Epithelial cell of umbilical artery (primary cell): Measurements from ENCODE around the gene GON7. TPM values are rescaled to one million over a fixed set of nuclear protein-coding genes. Genes with fewer than 3 reads are reported as not detected.

Source experiments
- total RNA-seq: library from RNA; depleted of rRNA; stranded (reverse); fragments of >200 nt; gene quantifications from 2 replicates; pipeline ENCODE4 v1.2.3, GENCODE V29; 2014

GON7 gene
- 22.1 and 27.7 TPM in 2 replicates for total RNA-seq

GRCh38 chr14:93206793-93207467 lies at the start of gene GON7, which contains the start of gene UBR7:
GON7 (minus strand) TSS chr14:93207065; CDS start chr14:93207037, 28 bp downstream.
UBR7 (plus strand) TSS chr14:93207256; CDS start chr14:93207292, 36 bp downstream.

DNA sequence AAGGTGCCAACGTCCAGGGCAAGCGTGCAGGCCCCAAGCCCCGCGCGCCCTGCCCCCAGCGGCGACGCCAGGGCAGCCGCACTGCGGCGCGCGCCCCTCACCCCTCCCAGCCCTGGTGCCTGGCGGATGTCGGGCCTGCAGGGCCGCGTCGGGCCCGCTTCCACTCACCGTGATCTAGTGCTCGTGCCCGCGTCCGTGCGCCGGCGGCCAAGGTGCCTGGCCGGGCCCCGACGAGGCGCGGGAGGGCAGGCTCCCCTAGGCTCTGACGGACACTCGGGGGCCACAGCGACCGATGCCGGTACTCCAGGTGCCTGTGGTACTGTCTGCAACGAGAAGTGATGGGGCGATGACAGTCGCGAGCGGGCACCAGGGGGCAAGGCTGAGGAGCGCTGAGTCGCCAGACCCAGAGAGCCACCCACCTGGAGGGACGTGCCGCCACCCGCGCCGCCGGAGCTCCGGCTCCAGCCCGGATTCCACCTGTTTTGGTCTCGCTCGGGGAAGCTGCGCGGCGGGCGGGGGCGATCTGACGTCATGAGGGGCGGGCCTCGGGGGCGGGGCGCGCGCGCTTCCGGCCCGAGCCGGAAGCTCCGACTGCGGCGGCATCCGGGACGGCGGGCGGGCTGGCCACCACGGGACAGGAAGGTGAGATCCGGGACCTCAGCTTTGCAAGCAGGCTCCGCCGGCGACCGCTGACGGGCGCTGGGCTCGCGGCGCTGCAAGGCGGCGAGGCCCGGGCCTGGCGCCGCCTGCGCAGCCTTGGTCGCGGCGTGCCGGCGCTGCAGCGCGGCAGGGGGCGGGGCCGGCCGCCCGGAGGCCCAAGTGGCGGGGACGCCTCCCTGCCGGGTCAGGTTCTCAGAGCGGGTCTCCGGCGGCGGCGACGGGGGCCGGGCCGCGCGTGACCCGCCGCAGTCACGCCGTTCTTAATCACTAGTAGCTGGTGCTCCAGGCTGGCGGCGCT lies 22.2 kb downstream of the GON7 start, which contains the start of the genes LYSET and MOAP1:
Gene LYSET (plus strand): TSS at position 927 of the 958 bp plus-strand sequence. CDS start 89 bp downstream, outside the sequence.
Gene MOAP1 (minus strand): TSS at position 507 of the 958 bp plus-strand sequence. CDS start 655 bp downstream, outside the sequence.

Other genes starting within 250 kb of the GON7 start
- gene ITPK1, start 91.1 kb downstream of the GON7 start, total RNA-seq = 12.7 and 24.3 TPM in 2 replicates
- gene MOAP1, start 22.2 kb downstream of the GON7 start, total RNA-seq = 21.4 and 25.8 TPM in 2 replicates
- gene LYSET, start 21.7 kb downstream of the GON7 start, total RNA-seq = 12.7 and 16.3 TPM in 2 replicates
- 32.5 and 35.6 TPM in 2 replicates for gene UBR7, start 191 bp upstream of the GON7 start, total RNA-seq
- 23.1 and 27.9 TPM in 2 replicates for gene BTBD7, start 126.0 kb upstream of the GON7 start, total RNA-seq
- not detected in 2 replicates for gene COX8C, start 140.1 kb upstream of the GON7 start, total RNA-seq
- gene UNC79, start 223.9 kb upstream of the GON7 start, total RNA-seq = under 0.01 TPM in 2 replicates